Transverse colon (tissue), 4 donors: ENCODE data around the gene HILPDA. TPM values are rescaled to one million over a fixed set of nuclear protein-coding genes. Genes with fewer than 3 reads are reported as not detected.

Source experiments
- DNase-seq: peaks from one replicate; pipeline ENCODE4 v3.0.0-alpha.2; 2019
- H3K27ac ChIP-seq, 4 donors: fragments of 200-600 bp; sonication (generic); 2 replicates each; pipeline ENCODE4 v1.5.1; 2016 to 2018; ENCODE audit warnings: inconsistent platforms in 4 of 4
- H3K27me3 ChIP-seq: fragments of 200-600 bp; sonication (generic); 2 replicates; pipeline ENCODE4 v1.5.1; 2017; ENCODE audit warnings: inconsistent platforms
- H3K36me3 ChIP-seq, 4 donors: fragments of 200-600 bp; sonication (generic); 2 replicates each; pipeline ENCODE4 v1.5.1; 2017 to 2019; ENCODE audit warnings: inconsistent platforms in 4 of 4
- H3K4me1 ChIP-seq, 4 donors: fragments of 200-600 bp; sonication (generic); 2 replicates each; pipeline ENCODE4 v1.5.1; 2017 to 2020; ENCODE audit warnings: inconsistent platforms in 4 of 4
- H3K4me3 ChIP-seq, 4 donors: fragments of 200-600 bp; sonication (generic); 1 replicate in 1 of 4; 2 replicates in 3 of 4; pipeline versions ENCODE4 v1.5.1 to v1.6.1; 2017 to 2019; ENCODE audit warnings: inconsistent platforms in 4 of 4
- H3K9me3 ChIP-seq, 2 donors: fragments of 200-600 bp; sonication (generic); 2 replicates each; pipeline ENCODE4 v1.5.1; 2017 to 2019; ENCODE audit warnings: inconsistent platforms in 2 of 2
- EP300 ChIP-seq: sonication (generic); formaldehyde crosslinking; IDR thresholded peaks from one replicate; pipeline ENCODE4 v1.6.1; 2017; ENCODE audit warnings: antibody characterized with exemption, low read depth
- POLR2A ChIP-seq: fragments of 450-650 bp; IDR thresholded peaks from one replicate; pipeline ENCODE4 v1.6.1; 2016; ENCODE audit warnings: antibody characterized with exemption, mild to moderate bottlenecking, moderate library complexity
- POLR2AphosphoS5 ChIP-seq, 3 donors: sonication (generic); formaldehyde crosslinking; IDR thresholded peaks; one replicate each; pipeline ENCODE4 v1.6.1; 2016; ENCODE audit warnings: antibody characterized with exemption in 3 of 3
- WGBS, 2 donors: methylation state at CpG; one replicate each; pipeline ENCODE4 v1.1.5; 2018; ENCODE audit warnings: low coverage in 1 of 2; 5-methylcytosine and 5-hydroxymethylcytosine counted together
- in situ Hi-C, 4 donors: fragments of 200-750 bp; cut with MboI; loops; one replicate each; pipeline versions ENCODE4 v1.15.0 to v1.15.1; 2017; ENCODE audit warnings: low sequenced_read_pairs in 3 of 4, low pct_ligation_motif_present in 1 of 4, low pct_unique_long_range_greater_than_20kb in 1 of 4
- intact Hi-C: fragments of 100-400 bp; cut with DNase I; formaldehyde crosslinking; loops from one replicate; pipeline ENCODE4 v1.15.1; 2023; ENCODE audit warnings: low total_unique reads
- total RNA-seq, 4 donors: library from RNA; depleted of rRNA; stranded (reverse); fragments of >200 nt; gene quantifications; one replicate each; pipeline ENCODE4 v1.1.0, GENCODE V29; 2016
- TF ChIP-seq, protein P1 (sequence below), 5 experiments: fragments of 200-600 bp in 3 of 5; fragments of 450-650 bp in 2 of 5; sonication (generic) in 3 of 5; IDR thresholded peaks; 1 replicate in 2 of 5; 2 replicates in 3 of 5; pipeline ENCODE4 v1.5.1; 2016 to 2017; ENCODE audit warnings: antibody characterized with exemption in 5 of 5, inconsistent platforms in 3 of 5, mild to moderate bottlenecking in 2 of 5, moderate library complexity in 1 of 5

The HILPDA gene
- total RNA-seq, 4 donors from 2014 or later = 5.3 to 35.5 (median 5.9) TPM; not detected in 1

DNA sequence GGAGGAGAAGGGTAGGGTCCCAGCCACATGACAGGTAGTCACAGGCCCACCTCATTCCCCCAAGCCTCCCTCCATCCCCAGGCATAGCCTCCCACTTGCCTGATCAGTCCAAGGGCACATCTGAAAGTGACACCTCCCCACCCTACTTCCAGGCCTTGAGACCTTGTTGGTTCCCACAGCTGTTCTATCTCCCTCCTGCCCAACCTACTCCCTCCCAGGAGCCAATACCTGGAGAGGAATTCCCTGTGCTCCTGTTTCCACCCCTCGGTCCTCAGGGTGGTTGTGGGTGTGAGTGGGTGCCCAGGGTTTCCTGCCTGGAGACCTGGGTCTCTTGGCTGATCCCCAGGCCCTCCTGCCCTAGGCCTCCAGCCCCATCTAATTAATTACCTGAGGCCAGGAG is 34.3 kb upstream of the HILPDA start:
- peaks cover 0 to 2% (median 0%) of the 10 kb centered on the region in 4 donors for H3K4me1 ChIP-seq
- H3K27ac ChIP-seq = no peak overlapping the region
- TF ChIP-seq POLR2AphosphoS5 (IDR thresholded peaks at IDR 0.05) (no peak), EP300 (no peak), POLR2A (no peak)
- TF ChIP-seq, protein P1, sequence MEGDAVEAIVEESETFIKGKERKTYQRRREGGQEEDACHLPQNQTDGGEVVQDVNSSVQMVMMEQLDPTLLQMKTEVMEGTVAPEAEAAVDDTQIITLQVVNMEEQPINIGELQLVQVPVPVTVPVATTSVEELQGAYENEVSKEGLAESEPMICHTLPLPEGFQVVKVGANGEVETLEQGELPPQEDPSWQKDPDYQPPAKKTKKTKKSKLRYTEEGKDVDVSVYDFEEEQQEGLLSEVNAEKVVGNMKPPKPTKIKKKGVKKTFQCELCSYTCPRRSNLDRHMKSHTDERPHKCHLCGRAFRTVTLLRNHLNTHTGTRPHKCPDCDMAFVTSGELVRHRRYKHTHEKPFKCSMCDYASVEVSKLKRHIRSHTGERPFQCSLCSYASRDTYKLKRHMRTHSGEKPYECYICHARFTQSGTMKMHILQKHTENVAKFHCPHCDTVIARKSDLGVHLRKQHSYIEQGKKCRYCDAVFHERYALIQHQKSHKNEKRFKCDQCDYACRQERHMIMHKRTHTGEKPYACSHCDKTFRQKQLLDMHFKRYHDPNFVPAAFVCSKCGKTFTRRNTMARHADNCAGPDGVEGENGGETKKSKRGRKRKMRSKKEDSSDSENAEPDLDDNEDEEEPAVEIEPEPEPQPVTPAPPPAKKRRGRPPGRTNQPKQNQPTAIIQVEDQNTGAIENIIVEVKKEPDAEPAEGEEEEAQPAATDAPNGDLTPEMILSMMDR (IDR thresholded peaks at IDR 0.05) = no peak
- in situ Hi-C loops = no loop called here
- H3K4me3 ChIP-seq = no peak overlapping the region
- 100% methylated on average over 1 of the region's 1 CpG; no CpG with 5 or more reads in 1 of the 2 donors for WGBS, 2 donors
- DNase-seq = no peak
- intact Hi-C loops = no loop called here
- no peaks in the 10 kb centered on the region for H3K36me3 ChIP-seq
- no peaks in the 10 kb centered on the region for H3K27me3 ChIP-seq
- H3K9me3 ChIP-seq = no peaks in the 10 kb centered on the region

DNA sequence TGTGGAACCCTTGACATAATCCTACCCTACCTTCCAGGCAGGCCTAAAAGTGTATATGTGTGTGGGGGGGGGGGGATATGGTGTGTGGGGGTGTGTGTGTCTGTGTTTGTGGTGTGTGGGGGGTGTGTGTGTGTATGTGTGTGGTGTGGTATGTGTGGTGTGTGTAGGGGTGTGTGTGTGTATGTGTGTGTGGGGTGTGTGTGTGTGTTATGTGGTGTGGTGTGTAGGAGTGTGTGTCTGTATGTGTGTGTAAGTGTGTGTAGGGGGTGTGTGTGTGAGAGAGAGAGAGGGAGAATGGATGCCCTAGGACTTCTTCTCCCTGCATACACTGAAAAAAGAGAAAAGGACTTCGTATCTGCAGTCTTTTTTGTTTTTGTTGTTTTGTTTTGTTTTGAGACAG is 33.6 kb upstream of the HILPDA start:
- in situ Hi-C loops = no loop called here
- WGBS, 2 donors = 67 to 78% methylated on average over 1 of the region's 1 CpG

DNA sequence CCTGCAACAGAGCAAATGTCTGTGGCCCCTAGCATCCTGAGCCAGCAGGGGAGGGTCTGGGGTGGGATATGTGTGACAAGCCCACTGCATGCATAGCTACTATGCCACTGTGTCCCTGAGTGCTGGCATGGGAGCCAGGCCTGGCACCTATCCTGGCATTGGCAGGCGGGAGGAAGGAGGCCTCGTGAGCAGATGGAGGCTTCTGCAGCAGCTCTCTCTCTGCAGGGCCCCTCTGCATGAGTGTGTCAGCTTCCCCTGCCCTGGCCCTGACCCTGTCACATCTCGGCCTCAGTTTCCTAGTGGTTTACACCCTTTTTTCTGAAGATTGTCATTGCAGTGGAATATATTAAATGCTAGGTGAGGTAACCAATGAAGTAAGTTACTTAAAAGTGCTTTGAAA is 32.8 kb upstream of the HILPDA start:
- no peak overlapping the region for H3K4me3 ChIP-seq
- intact Hi-C loops (no loop called here), in situ Hi-C loops (no loop called here)
- no peaks in the 10 kb centered on the region for H3K36me3 ChIP-seq
- no peaks in the 10 kb centered on the region for H3K27me3 ChIP-seq
- WGBS, 2 donors = 67 to 94% methylated on average over 1 to 3 of the region's 3 CpGs
- no peak for TF ChIP-seq EP300
- no peak for TF ChIP-seq POLR2AphosphoS5 (IDR thresholded peaks at IDR 0.05)
- TF ChIP-seq, protein P1 (IDR thresholded peaks at IDR 0.05) = no peak
- no peak for TF ChIP-seq POLR2A
- no peak overlapping the region for H3K27ac ChIP-seq
- no peak for DNase-seq
- peaks cover 0 to 3% (median 1%) of the 10 kb centered on the region in 4 donors for H3K4me1 ChIP-seq
- no peaks in the 10 kb centered on the region for H3K9me3 ChIP-seq

More for the DNA sequence above, 33.6 kb upstream of the HILPDA start:
- no peaks in the 10 kb centered on the region for H3K27me3 ChIP-seq
- DNase-seq = no peak
- H3K36me3 ChIP-seq = no peaks in the 10 kb centered on the region
- H3K4me1 ChIP-seq = peaks cover 0 to 2% (median 0%) of the 10 kb centered on the region in 4 donors
- no peaks in the 10 kb centered on the region for H3K9me3 ChIP-seq
- TF ChIP-seq POLR2A = no peak
- TF ChIP-seq POLR2AphosphoS5 (IDR thresholded peaks at IDR 0.05) = no peak
- TF ChIP-seq, protein P1 (IDR thresholded peaks at IDR 0.05) = no peak
- no peak for TF ChIP-seq EP300
- H3K4me3 ChIP-seq = no peak overlapping the region
- no peak overlapping the region for H3K27ac ChIP-seq
- intact Hi-C loops = no loop called here

DNA sequence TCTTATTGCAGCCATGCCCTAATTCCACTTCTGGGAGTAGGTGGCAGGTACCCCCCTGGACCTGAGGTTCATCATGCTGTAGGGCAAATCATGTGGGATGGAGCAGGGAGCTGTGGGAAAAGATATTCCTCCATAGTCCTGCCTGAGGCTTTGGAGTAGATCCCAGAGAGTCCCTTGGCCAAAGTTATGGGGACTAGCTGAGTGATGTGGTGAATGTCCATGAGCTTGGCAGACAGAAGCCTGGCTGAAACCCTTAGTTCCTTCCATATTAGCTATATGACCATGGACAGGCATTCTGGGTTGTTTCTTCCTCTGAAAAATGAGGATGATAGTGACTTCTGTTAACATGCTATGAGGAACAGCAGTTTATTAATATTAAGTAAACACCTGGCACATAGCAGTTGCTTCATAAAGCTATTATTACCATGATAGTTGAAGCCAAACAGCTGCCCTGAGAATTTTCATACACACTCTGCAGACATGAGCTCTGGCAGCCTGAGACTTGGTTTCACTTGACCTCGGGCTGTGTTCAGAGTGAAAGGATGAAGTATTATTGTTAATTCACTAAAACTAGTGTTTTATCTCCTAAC is 30.9 kb upstream of the HILPDA start:
- no peak for DNase-seq
- H3K27ac ChIP-seq = no peak overlapping the region
- in situ Hi-C loops (loop anchor here in 2 of 4 donors (5.0 kb wide), 1 partner anchor 38 kb away; no protein-coding TSS in a partner anchor), intact Hi-C loops (no loop called here)
- peaks cover 0 to 3% (median 1%) of the 10 kb centered on the region in 4 donors for H3K4me1 ChIP-seq
- no peak overlapping the region for H3K4me3 ChIP-seq
- H3K27me3 ChIP-seq = no peaks in the 10 kb centered on the region
- 52 to 60% methylated on average over 1 of the region's 1 CpG for WGBS, 2 donors
- no peaks in the 10 kb centered on the region for H3K36me3 ChIP-seq
- TF ChIP-seq POLR2A (no peak), POLR2AphosphoS5 (IDR thresholded peaks at IDR 0.05) (no peak), EP300 (no peak)
- TF ChIP-seq, protein P1 (IDR thresholded peaks at IDR 0.05) = no peak
- H3K9me3 ChIP-seq = no peaks in the 10 kb centered on the region
